NCI-H526 treated with DMSO at 0.1 percent for 48 hours (cell line): ENCODE measurements around the gene MAPKAP1.
"Not testable (repeated sequence)": the region's sequence is repeated elsewhere in the genome, so short reads cannot be mapped to it uniquely, and the experiment has no call there.

Source experiments
- DNase-seq: peaks from one replicate; lab custom pipeline; 2025; lab: John Stamatoyannopoulos, UW

The MAPKAP1 gene

GRCh38 chr9:125730168-125730567, 23.2 kb upstream of the MAPKAP1 start:
- DNase-seq, result no peak

GRCh38 chr9:125726456-125727132, 19.6 kb upstream of the MAPKAP1 start:
- DNase-seq, result no peak

GRCh38 chr9:125707472-125707804, 430 bp upstream of the MAPKAP1 start:
- no peak for DNase-seq

- DNase-seq, result no peak
Measured at GRCh38 chr9:125705893-125706292, 1.1 kb downstream of the MAPKAP1 start.

- no peak for DNase-seq
Measured at GRCh38 chr9:125703662-125704061, 3.3 kb downstream of the MAPKAP1 start.

- no peak for DNase-seq
Measured at GRCh38 chr9:125701351-125701750, 5.7 kb downstream of the MAPKAP1 start.

GRCh38 chr9:125700791-125701190, 6.2 kb downstream of the MAPKAP1 start:
- no peak for DNase-seq

GRCh38 chr9:125699870-125700269, 7.1 kb downstream of the MAPKAP1 start:
- DNase-seq, result no peak

GRCh38 chr9:125696106-125696647, 10.8 kb downstream of the MAPKAP1 start:
- DNase-seq, result no peak

- DNase-seq, result not testable (repeated sequence)
Measured at GRCh38 chr9:125695548-125695947, 11.5 kb downstream of the MAPKAP1 start.

GRCh38 chr9:125694478-125694877, 12.5 kb downstream of the MAPKAP1 start:
- no peak for DNase-seq

- not testable (repeated sequence) for DNase-seq
Measured at GRCh38 chr9:125693492-125693891, 13.5 kb downstream of the MAPKAP1 start.

GRCh38 chr9:125691869-125692268, 15.1 kb downstream of the MAPKAP1 start:
- no peak for DNase-seq

GRCh38 chr9:125690679-125691078, 16.3 kb downstream of the MAPKAP1 start:
- no peak for DNase-seq

- DNase-seq, result no peak
Measured at GRCh38 chr9:125687163-125687863, 19.7 kb downstream of the MAPKAP1 start.

- no peak for DNase-seq
Measured at GRCh38 chr9:125685167-125685566, 21.8 kb downstream of the MAPKAP1 start.

- no peak for DNase-seq
Measured at GRCh38 chr9:125683486-125683885, 23.5 kb downstream of the MAPKAP1 start.

- no peak for DNase-seq
Measured at GRCh38 chr9:125682340-125682739, 24.7 kb downstream of the MAPKAP1 start.

- no peak for DNase-seq
Measured at GRCh38 chr9:125681657-125682056, 25.4 kb downstream of the MAPKAP1 start.

- DNase-seq, result no peak
Measured at GRCh38 chr9:125681086-125681622, 25.9 kb downstream of the MAPKAP1 start.

- DNase-seq, result no peak
Measured at GRCh38 chr9:125680445-125680844, 26.6 kb downstream of the MAPKAP1 start.

GRCh38 chr9:125679597-125680189, 27.3 kb downstream of the MAPKAP1 start:
- no peak for DNase-seq
